Measurements from ENCODE around the gene MEIS1.

Gene MEIS1

GRCh38 chr2:66585587-66585986 is 150.7 kb downstream of the MEIS1 start:
- DNase-seq, result no peak

GRCh38 chr2:66587216-66587615 is 152.3 kb downstream of the MEIS1 start:
- DNase-seq, result peak; percentile 16

- no peak for DNase-seq
These were observed 159.1 kb downstream of the MEIS1 start for GRCh38 chr2:66594001-66594400.

GRCh38 chr2:66595556-66595955 is 160.6 kb downstream of the MEIS1 start:
- no peak for DNase-seq

GRCh38 chr2:66596256-66596655 is 161.3 kb downstream of the MEIS1 start:
- DNase-seq, result no peak

GRCh38 chr2:66601624-66602023 is 166.7 kb downstream of the MEIS1 start:
- DNase-seq, result no peak

- no peak for DNase-seq
These were observed 167.4 kb downstream of the MEIS1 start for GRCh38 chr2:66602341-66602740.

GRCh38 chr2:66604326-66604725 is 169.4 kb downstream of the MEIS1 start:
- no peak for DNase-seq

GRCh38 chr2:66604976-66605375 is 170.1 kb downstream of the MEIS1 start:
- no peak for DNase-seq

- no peak for DNase-seq
These were observed 172.2 kb downstream of the MEIS1 start for GRCh38 chr2:66607152-66607551.

Data from hematopoietic multipotent progenitor cell treated with erythropoietin and hydrocortisone succinate and interleukin-3 and kit ligand, for 6 days (in vitro differentiated cells).